DMS79 (cell line): ENCODE results near the gene LRP1.
"Not testable (repeated sequence)": the region's sequence is repeated elsewhere in the genome, so short reads cannot be mapped to it uniquely, and the experiment has no call there.

Source experiments
- DNase-seq: peaks from one replicate; lab custom pipeline; 2025; lab: John Stamatoyannopoulos, UW

LRP1 gene

GRCh38 chr12:57112492-57113294, 15.6 kb upstream of the LRP1 start:
- DNase-seq = no peak

- no peak for DNase-seq
These were observed 11.6 kb upstream of the LRP1 start for GRCh38 chr12:57116580-57117281.

GRCh38 chr12:57118711-57119271, 9.5 kb upstream of the LRP1 start:
- DNase-seq = no peak

GRCh38 chr12:57119294-57120085, 8.8 kb upstream of the LRP1 start:
- DNase-seq = no peak

GRCh38 chr12:57120718-57121117, 7.6 kb upstream of the LRP1 start:
- not testable (repeated sequence) for DNase-seq

- DNase-seq = no peak
These were observed 4.5 kb upstream of the LRP1 start for GRCh38 chr12:57123813-57124212.

- peak; percentile 20 for DNase-seq
These were observed 3.9 kb upstream of the LRP1 start for GRCh38 chr12:57124261-57124877.

GRCh38 chr12:57126061-57126460, 2.2 kb upstream of the LRP1 start:
- no peak for DNase-seq

GRCh38 chr12:57126561-57126960, 1.7 kb upstream of the LRP1 start:
- DNase-seq = no peak

GRCh38 chr12:57127101-57127725, 1.1 kb upstream of the LRP1 start:
- DNase-seq = no peak

GRCh38 chr12:57128519-57129247, 400 bp downstream of the LRP1 start:
- DNase-seq = no peak

GRCh38 chr12:57129321-57129842, 1.1 kb downstream of the LRP1 start:
- DNase-seq = no peak

- DNase-seq = no peak
These were observed 1.6 kb downstream of the LRP1 start for GRCh38 chr12:57129889-57130288.

GRCh38 chr12:57130941-57131340, 2.7 kb downstream of the LRP1 start:
- no peak for DNase-seq

- DNase-seq = no peak
These were observed 3.8 kb downstream of the LRP1 start for GRCh38 chr12:57131896-57132744.

GRCh38 chr12:57133013-57133569, 4.8 kb downstream of the LRP1 start:
- DNase-seq = no peak

- no peak for DNase-seq
These were observed 5.6 kb downstream of the LRP1 start for GRCh38 chr12:57133916-57134315.

- DNase-seq = no peak
These were observed 6.7 kb downstream of the LRP1 start for GRCh38 chr12:57134949-57135348.
